Measurements from ENCODE around the gene SLIT2. TPM values are rescaled to one million over a fixed set of nuclear protein-coding genes. Genes with fewer than 3 reads are reported as not detected.

Gene SLIT2
- total RNA-seq = 1 to 10 TPM in 3 of 4 donors, under 1 TPM in 1; 0.97 to 4.2 (median 3.8) TPM

- WGBS, 2 donors = 0 to 1% methylated on average over 63 to 65 of the region's 85 CpGs
- peak; percentile 71 to 96 for DNase-seq (ENCODE audit: low spot score in 2 of 2)
- TF ChIP-seq, protein P1, sequence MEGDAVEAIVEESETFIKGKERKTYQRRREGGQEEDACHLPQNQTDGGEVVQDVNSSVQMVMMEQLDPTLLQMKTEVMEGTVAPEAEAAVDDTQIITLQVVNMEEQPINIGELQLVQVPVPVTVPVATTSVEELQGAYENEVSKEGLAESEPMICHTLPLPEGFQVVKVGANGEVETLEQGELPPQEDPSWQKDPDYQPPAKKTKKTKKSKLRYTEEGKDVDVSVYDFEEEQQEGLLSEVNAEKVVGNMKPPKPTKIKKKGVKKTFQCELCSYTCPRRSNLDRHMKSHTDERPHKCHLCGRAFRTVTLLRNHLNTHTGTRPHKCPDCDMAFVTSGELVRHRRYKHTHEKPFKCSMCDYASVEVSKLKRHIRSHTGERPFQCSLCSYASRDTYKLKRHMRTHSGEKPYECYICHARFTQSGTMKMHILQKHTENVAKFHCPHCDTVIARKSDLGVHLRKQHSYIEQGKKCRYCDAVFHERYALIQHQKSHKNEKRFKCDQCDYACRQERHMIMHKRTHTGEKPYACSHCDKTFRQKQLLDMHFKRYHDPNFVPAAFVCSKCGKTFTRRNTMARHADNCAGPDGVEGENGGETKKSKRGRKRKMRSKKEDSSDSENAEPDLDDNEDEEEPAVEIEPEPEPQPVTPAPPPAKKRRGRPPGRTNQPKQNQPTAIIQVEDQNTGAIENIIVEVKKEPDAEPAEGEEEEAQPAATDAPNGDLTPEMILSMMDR (IDR thresholded peaks at IDR 0.05) = no peak
- TF ChIP-seq POLR2A (IDR thresholded peaks at IDR 0.05) = peak in 1 of 2 donors; percentile 51
- peak within 1 kb of the TSS; percentile 39 for H3K4me3 ChIP-seq (ENCODE audit: low read depth, poor library complexity, severe bottlenecking)
- intact Hi-C loops (cut with DNase I; ENCODE audit: low total_unique reads) = no loop called here
These were observed at the start of gene SLIT2 for GRCh38 chr4:20251796-20252655. Gene SLIT2 (plus strand): TSS chr4:20251905. CDS start chr4:20253816, 1,911 bp downstream.

GRCh38 chr4:20203508-20203907 lies 48.2 kb upstream of the SLIT2 start:
- intact Hi-C loops (cut with DNase I; ENCODE audit: low total_unique reads) = no loop called here
- DNase-seq (ENCODE audit: low spot score in 2 of 2) = peak in 1 of 2 donors; percentile 39
- TF ChIP-seq POLR2A (IDR thresholded peaks at IDR 0.05) = no peak
- TF ChIP-seq, protein P1 (IDR thresholded peaks at IDR 0.05) = no peak
- H3K4me3 ChIP-seq (ENCODE audit: low read depth, poor library complexity, severe bottlenecking) = no peak overlapping the region

DNA sequence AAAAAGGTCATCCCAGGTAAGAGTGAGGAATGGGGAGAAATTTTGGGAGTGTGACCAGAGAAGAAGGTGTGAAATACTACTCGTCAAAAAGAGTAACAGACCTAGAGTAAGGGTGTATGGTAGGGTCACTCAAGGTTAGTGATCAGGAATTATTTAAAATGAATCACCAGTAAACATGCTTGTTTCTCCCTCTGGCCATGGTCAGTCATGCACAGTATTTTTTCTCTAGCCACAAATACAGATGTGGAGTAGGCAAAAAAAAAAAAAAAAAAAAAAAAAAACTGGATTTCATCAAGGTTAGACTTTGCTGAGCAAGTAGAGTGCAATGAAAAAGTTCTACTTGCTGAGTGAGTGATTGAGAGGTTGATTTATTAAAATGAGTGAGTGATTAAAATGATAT lies 34.2 kb upstream of the SLIT2 start:
- no peak for DNase-seq (ENCODE audit: low spot score in 2 of 2)
- no peak for TF ChIP-seq POLR2A (IDR thresholded peaks at IDR 0.05)
- TF ChIP-seq, protein P1 (IDR thresholded peaks at IDR 0.05) = no peak
- WGBS, 2 donors = 0% methylated on average over 1 of the region's 1 CpG
- intact Hi-C loops (cut with DNase I; ENCODE audit: low total_unique reads) = no loop called here
- no peak overlapping the region for H3K4me3 ChIP-seq (ENCODE audit: low read depth, poor library complexity, severe bottlenecking)

- intact Hi-C loops (cut with DNase I; ENCODE audit: low total_unique reads) = no loop called here
- no peak for DNase-seq (ENCODE audit: low spot score in 2 of 2)
- TF ChIP-seq, protein P1 (IDR thresholded peaks at IDR 0.05) = no peak
- no peak for TF ChIP-seq POLR2A (IDR thresholded peaks at IDR 0.05)
- no peak overlapping the region for H3K4me3 ChIP-seq (ENCODE audit: low read depth, poor library complexity, severe bottlenecking)
- WGBS, 2 donors = 56 to 63% methylated on average over 1 of the region's 1 CpG
These were observed 33.8 kb upstream of the SLIT2 start for GRCh38 chr4:20217951-20218350.

GRCh38 chr4:20219521-20219920 lies 32.2 kb upstream of the SLIT2 start:
- intact Hi-C loops (cut with DNase I; ENCODE audit: low total_unique reads) = no loop called here
- H3K4me3 ChIP-seq (ENCODE audit: low read depth, poor library complexity, severe bottlenecking) = no peak overlapping the region
- no peak for TF ChIP-seq POLR2A (IDR thresholded peaks at IDR 0.05)
- TF ChIP-seq, protein P1 (IDR thresholded peaks at IDR 0.05) = no peak
- no peak for DNase-seq (ENCODE audit: low spot score in 2 of 2)

Data from lower leg skin (tissue), 4 donors.